Body of pancreas (tissue), 4 donors: ENCODE measurements around the gene AP4B1.

Experiments
- POLR2A ChIP-seq, 3 donors: fragments of 450-650 bp; IDR thresholded peaks; one replicate each; pipeline ENCODE4 v1.6.1; 2016; ENCODE audit warnings: antibody characterized with exemption in 3 of 3, mild to moderate bottlenecking in 2 of 3
- TF ChIP-seq, protein P1 (sequence below), 7 experiments: fragments of 450-650 bp in 4 of 7; fragments of 200-600 bp in 3 of 7; sonication (generic) in 3 of 7; IDR thresholded peaks; one replicate each; pipeline ENCODE4 v1.5.1; 2016 to 2019; ENCODE audit warnings: antibody characterized with exemption in 7 of 7

DNA sequence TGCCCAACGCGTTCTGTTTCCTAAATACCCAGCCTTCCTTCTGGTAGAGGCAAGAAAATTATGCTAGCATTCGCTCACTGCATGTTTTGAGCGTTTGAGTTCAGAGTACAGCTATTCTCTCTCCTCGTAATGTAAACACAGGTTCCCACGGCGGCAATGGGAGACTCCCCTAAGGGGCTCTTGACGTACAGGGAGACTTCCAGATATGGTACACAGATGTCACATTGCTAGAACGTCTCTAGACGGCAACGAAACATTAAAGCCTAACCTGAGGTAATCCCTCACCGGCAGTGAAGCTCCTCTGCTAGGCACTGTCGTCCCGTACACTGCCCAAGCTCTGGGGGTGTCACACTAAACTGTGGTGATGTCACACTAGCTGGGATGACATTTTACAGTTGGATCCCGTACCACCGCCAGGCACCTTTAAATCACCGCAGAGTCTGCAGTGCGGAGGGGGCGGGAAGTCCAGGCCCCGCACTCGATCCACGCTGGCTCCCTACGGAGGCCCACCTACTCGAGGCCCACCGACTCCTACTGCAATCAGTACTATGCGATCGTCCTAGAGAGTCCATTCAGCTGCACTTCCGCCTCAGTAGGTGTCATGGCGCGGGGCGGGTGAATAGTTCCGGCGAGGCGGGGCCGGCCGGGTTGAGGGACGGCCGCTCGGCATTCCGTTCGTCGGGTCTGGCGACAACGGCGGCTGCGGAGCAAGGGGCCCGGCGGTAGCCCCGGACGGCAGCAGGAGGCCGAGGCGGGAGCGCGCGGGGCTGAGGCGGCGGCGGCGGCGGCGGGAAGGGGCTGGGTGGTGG, 24.5 kb upstream of the AP4B1 start, which contains the start of gene HIPK1:
- TF ChIP-seq POLR2A (IDR thresholded peaks at IDR 0.05): peak; percentile 41 to 76 (median 74)
- TF ChIP-seq, protein P1, sequence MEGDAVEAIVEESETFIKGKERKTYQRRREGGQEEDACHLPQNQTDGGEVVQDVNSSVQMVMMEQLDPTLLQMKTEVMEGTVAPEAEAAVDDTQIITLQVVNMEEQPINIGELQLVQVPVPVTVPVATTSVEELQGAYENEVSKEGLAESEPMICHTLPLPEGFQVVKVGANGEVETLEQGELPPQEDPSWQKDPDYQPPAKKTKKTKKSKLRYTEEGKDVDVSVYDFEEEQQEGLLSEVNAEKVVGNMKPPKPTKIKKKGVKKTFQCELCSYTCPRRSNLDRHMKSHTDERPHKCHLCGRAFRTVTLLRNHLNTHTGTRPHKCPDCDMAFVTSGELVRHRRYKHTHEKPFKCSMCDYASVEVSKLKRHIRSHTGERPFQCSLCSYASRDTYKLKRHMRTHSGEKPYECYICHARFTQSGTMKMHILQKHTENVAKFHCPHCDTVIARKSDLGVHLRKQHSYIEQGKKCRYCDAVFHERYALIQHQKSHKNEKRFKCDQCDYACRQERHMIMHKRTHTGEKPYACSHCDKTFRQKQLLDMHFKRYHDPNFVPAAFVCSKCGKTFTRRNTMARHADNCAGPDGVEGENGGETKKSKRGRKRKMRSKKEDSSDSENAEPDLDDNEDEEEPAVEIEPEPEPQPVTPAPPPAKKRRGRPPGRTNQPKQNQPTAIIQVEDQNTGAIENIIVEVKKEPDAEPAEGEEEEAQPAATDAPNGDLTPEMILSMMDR (IDR thresholded peaks at IDR 0.05): peak in 4 of 7 experiments; percentile 26 to 51 (median 42)
